Glutamatergic neuron (in vitro differentiated cells): ENCODE data around the gene GPBP1L1. TPM values are rescaled to one million over a fixed set of nuclear protein-coding genes. Genes with fewer than 3 reads are reported as not detected.
"Not testable (repeated sequence)": the region's sequence is repeated elsewhere in the genome, so short reads cannot be mapped to it uniquely, and the experiment has no call there.

ENCODE experiments used
- DNase-seq: peaks from one replicate; pipeline ENCODE4 v3.0.0; 2022
- H3K27ac Mint-ChIP-seq: one replicate; pipeline ENCODE4 v1.8.0; 2020; ENCODE audit warnings: mild to moderate bottlenecking, mixed read lengths, inconsistent platforms; ENCODE audit not compliant: unreplicated experiment
- H3K27me3 Mint-ChIP-seq: one replicate; pipeline ENCODE4 v1.8.0; 2020; ENCODE audit warnings: mild to moderate bottlenecking, moderate library complexity, mixed read lengths, inconsistent platforms; ENCODE audit not compliant: unreplicated experiment
- H3K36me3 Mint-ChIP-seq: one replicate; pipeline ENCODE4 v1.8.0; 2020; ENCODE audit warnings: mild to moderate bottlenecking, mixed read lengths, inconsistent platforms; ENCODE audit not compliant: unreplicated experiment
- H3K4me1 Mint-ChIP-seq: one replicate; pipeline ENCODE4 v1.8.0; 2020; ENCODE audit warnings: mild to moderate bottlenecking, low read depth, mixed read lengths, inconsistent platforms; ENCODE audit not compliant: unreplicated experiment
- H3K4me3 Mint-ChIP-seq: one replicate; pipeline ENCODE4 v1.8.0; 2020; ENCODE audit warnings: mild to moderate bottlenecking, mixed read lengths, inconsistent platforms; ENCODE audit not compliant: unreplicated experiment
- H3K9me3 Mint-ChIP-seq: one replicate; pipeline ENCODE4 v1.8.0; 2020; ENCODE audit warnings: mild to moderate bottlenecking, moderate library complexity, mixed read lengths, inconsistent platforms; ENCODE audit not compliant: unreplicated experiment
- total RNA-seq: library from RNA; stranded (reverse); fragmentation: NEBNext Ultra II Directional; extraction: Animal tissue kit (Norgen Biotek cat#: 25700); gene quantifications from one replicate; pipeline ENCODE4 v1.2.1, GENCODE V29; 2021; ENCODE audit not compliant: unreplicated experiment
- TF ChIP-seq, protein P1 (sequence below): fragments of 200-600 bp; sonication (generic); IDR thresholded peaks from one replicate; pipeline ENCODE4 v1.5.0; 2021; ENCODE audit not compliant: partially characterized antibody, unreplicated experiment

The GPBP1L1 gene
- total RNA-seq, 1 donor from 2014 or later: 103 TPM

DNA sequence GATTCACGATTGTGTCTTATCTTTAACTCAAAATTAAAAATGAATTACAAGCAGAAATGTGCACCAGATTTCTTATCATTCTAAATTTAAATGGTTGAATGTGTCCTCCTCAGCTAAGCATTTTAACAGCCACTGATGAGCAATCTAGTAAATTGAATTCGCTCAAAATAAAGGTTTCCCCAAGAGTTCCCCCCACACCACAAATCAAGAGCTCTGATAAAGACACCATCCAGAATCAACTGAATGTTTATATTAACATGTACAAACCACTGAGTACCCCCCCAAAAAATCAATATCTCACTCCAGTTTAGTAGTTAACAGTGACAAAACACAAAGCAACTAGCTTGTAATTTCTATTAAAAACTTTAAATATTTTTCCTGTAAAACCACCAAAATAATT, 1.9 kb downstream of the GPBP1L1 start:
- DNase-seq: no peak
- peak overlapping the region; percentile 100 for H3K4me3 Mint-ChIP-seq
- TF ChIP-seq, protein P1, sequence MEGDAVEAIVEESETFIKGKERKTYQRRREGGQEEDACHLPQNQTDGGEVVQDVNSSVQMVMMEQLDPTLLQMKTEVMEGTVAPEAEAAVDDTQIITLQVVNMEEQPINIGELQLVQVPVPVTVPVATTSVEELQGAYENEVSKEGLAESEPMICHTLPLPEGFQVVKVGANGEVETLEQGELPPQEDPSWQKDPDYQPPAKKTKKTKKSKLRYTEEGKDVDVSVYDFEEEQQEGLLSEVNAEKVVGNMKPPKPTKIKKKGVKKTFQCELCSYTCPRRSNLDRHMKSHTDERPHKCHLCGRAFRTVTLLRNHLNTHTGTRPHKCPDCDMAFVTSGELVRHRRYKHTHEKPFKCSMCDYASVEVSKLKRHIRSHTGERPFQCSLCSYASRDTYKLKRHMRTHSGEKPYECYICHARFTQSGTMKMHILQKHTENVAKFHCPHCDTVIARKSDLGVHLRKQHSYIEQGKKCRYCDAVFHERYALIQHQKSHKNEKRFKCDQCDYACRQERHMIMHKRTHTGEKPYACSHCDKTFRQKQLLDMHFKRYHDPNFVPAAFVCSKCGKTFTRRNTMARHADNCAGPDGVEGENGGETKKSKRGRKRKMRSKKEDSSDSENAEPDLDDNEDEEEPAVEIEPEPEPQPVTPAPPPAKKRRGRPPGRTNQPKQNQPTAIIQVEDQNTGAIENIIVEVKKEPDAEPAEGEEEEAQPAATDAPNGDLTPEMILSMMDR: no peak
- peaks cover 8% of the 10 kb centered on the region for H3K9me3 Mint-ChIP-seq
- peaks cover 12% of the 10 kb centered on the region for H3K27me3 Mint-ChIP-seq
- peaks cover 9% of the 10 kb centered on the region for H3K4me1 Mint-ChIP-seq
- peak overlapping the region; percentile 30 for H3K27ac Mint-ChIP-seq
- no peaks in the 10 kb centered on the region for H3K36me3 Mint-ChIP-seq

DNA sequence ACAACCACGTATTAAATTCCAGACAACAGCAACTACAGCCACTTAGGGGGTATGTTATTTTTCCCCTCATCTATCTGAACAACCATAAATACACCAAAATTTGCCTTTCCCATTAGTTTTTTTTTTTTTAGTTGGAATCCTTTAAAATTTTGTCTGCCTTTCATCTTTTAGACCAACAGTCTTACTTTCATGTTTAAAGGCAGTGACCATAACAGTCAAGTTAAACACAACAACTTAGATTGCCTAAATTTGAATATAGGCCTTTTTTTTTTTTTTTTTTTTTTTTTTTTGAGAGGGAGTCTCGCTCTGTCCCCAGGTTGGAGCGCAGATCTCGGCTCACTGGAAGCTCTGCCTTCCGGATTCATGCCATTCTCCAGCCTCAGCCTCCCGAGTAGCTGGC, 3.4 kb downstream of the GPBP1L1 start:
- TF ChIP-seq, protein P1: no peak
- H3K4me1 Mint-ChIP-seq: peaks cover 9% of the 10 kb centered on the region
- peaks cover 5% of the 10 kb centered on the region for H3K9me3 Mint-ChIP-seq
- no peak for DNase-seq
- H3K36me3 Mint-ChIP-seq: no peaks in the 10 kb centered on the region
- peaks cover 6% of the 10 kb centered on the region for H3K27me3 Mint-ChIP-seq
- no peak overlapping the region for H3K27ac Mint-ChIP-seq
- no peak overlapping the region for H3K4me3 Mint-ChIP-seq

DNA sequence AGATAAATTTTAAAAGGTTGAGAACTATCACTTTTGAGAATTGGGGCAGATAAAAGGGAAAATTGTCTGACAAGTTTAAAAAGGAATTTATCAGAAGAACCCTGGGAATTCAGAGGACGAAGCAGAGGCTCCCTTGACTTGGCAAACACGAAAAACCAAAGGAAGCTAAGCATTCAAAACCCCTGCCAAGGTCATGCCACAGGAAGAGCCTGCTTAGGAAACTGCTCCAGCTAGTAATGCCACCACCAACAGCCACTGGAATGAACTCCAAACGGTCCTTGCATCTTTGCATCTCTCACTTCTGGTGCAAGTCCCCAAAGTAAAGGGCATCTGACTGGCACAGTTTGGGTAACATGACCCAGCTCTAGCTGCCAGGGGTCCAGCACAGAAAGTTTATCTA, 7.2 kb downstream of the GPBP1L1 start:
- Mint-ChIP-seq H3K27me3 (no peaks in the 10 kb centered on the region), H3K9me3 (no peaks in the 10 kb centered on the region), H3K36me3 (no peaks in the 10 kb centered on the region), H3K4me1 (peaks cover 6% of the 10 kb centered on the region), H3K4me3 (no peak overlapping the region), H3K27ac (no peak overlapping the region)
- DNase-seq: no peak
- TF ChIP-seq, protein P1: no peak

DNA sequence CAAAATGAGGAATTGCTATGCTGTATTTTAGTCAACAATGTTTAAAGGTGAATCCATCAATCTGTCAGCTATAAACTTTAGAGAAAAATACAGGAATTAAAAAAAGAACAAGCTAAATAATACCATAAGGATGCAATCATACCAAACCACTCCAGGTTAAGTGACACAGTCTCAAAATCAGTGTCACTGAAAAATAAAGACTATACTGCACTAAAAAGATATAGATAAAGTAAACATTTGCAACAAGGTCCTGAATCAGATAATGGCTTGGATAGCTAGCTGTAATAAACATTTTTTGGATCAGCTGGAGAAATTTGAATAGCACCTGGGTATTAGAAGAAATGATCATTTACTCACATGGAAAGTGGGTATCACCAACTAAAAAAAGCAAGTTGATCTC, 7.8 kb downstream of the GPBP1L1 start:
- no peak for DNase-seq
- Mint-ChIP-seq H3K36me3 (no peaks in the 10 kb centered on the region), H3K27me3 (no peaks in the 10 kb centered on the region), H3K4me3 (no peak overlapping the region), H3K9me3 (no peaks in the 10 kb centered on the region), H3K4me1 (peaks cover 6% of the 10 kb centered on the region), H3K27ac (no peak overlapping the region)
- TF ChIP-seq, protein P1: no peak

DNA sequence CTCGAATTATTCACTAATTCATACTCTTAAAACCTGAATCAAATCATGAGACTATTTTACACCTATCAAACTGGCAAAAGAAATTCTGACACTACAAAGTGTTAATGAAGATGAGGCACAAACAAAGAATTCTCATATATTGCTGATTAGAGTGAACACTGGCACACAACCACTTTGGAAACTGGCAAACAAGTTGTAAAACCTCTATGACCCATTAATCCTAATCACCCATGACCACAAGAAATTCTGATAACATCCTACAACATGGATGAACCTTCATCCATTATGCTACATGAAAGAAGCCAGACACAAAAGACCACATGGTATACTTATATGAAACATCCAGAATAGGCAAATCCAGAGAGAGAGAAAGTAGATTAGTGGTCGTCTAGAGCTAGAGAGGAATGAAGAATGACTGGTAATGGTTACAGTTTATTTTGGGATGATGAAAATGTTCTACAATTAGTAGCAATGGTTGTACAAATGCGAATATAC, 8.5 kb downstream of the GPBP1L1 start:
- no peak for DNase-seq
- no peaks in the 10 kb centered on the region for H3K36me3 Mint-ChIP-seq
- H3K4me3 Mint-ChIP-seq: peak overlapping the region; percentile 17
- H3K9me3 Mint-ChIP-seq: no peaks in the 10 kb centered on the region
- no peaks in the 10 kb centered on the region for H3K27me3 Mint-ChIP-seq
- peak overlapping the region; percentile 9 for H3K27ac Mint-ChIP-seq
- peaks cover 6% of the 10 kb centered on the region for H3K4me1 Mint-ChIP-seq
- TF ChIP-seq, protein P1: no peak

DNA sequence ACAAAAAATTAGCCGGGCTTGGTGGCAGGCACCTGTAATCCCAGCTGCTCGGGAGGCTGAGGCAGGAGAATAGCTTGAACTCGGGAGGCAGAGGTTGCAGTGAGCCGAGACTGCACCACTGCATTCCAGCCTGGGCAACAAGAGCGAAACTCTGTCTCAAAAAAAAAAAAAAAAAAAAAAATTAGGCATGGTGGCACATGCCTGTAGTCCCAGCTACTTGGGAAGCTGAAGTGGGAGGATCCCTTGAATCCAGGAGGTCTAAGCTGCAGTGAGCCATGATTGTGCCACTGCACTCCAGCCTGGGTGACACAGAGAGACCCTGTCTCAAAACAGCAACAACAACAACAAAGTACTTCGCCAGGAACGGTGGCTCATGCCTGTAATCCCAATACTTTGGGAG, 9.8 kb downstream of the GPBP1L1 start:
- not testable (repeated sequence) for DNase-seq, H3K27ac Mint-ChIP-seq, H3K9me3 Mint-ChIP-seq, H3K36me3 Mint-ChIP-seq, H3K4me1 Mint-ChIP-seq, H3K4me3 Mint-ChIP-seq, H3K27me3 Mint-ChIP-seq
